IPS DF 19.7 (cell line): ENCODE results near the gene MT2A.

Experiments used
- DNase-seq: peaks from one replicate; pipeline ENCODE4 v3.0.0-alpha.2; 2013; ENCODE audit warnings: low read depth, low spot score

Gene MT2A

GRCh38 chr16:56637814-56638750 is 29.7 kb downstream of the MT2A start, which contains the start of gene MT1A:
MT1A (plus strand) TSS chr16:56638666; CDS start chr16:56638739, 73 bp downstream.
- DNase-seq = no peak

DNA sequence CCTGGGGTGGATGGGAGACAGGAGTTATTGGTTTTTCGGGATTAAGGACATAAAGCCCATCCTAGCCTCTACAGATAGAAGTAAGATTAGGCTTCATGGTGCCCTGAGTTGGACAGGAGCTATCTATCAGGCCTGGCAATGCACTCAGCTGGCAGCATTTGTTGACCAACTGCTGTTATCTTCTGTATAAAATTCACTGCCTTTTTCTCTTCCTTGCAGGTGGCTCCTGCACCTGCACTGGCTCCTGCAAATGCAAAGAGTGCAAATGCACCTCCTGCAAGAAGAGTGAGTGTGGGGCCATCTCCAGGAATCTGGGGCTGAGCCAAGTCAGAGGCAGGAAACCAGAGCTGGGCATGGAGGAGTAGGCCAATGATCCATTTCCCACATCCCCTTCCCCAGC is 30.7 kb downstream of the MT2A start:
- DNase-seq = no peak

GRCh38 chr16:56640076-56640475 is 31.7 kb downstream of the MT2A start:
- DNase-seq = no peak

DNA sequence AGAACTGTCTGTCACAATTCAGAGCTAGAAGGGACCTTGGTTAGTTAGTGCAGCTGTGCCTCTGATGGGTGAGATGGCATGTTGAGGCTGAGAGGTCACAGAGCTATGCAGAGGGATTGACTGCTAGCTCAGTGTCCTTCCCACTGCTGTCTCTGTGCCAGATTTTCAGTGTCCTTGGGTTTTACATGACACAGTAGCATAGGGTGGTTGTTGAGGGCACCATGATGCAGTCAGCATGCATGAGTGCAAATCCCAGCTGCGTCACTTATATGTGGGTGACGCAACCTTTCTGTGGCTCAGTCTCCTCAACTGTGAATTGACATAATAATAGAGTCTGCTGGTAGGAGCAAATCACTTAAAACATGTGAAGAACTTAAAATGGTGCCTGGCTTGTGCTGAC is 32.8 kb downstream of the MT2A start:
- no peak for DNase-seq

DNA sequence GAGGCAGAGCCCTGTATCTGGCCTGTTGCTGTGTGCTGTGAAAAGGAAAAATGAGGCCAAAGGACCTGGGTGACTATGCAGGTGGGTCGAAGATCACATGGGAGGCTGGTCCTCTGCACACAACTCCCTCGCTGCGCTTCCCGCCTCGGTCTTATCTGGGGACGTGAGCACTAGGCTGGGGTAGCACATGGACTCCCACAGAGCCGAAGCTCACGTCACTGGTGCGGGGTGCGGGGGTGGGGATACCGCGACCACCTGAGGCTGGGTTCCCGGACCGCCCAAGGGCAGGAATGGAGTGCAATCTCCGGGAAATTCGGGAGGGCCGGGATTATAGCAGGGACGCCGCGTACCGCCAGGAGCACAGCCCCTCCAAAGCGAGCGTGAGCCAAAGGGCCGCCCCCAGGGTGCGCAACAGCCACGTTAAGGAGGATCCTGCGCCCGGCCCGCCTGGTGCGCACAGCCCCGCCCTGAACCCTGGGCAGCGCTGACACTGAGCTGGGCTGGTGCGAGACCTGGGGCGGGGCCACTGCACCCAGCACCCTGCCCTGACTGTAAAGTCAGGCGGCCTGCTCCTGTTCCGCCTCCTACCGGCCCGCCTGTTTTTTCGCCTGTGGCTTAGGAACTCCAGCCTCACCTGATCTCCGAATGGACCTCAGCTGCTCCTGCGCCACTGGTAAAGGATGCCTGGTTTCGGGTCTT is 34.8 kb downstream of the MT2A start:
- DNase-seq = no peak

DNA sequence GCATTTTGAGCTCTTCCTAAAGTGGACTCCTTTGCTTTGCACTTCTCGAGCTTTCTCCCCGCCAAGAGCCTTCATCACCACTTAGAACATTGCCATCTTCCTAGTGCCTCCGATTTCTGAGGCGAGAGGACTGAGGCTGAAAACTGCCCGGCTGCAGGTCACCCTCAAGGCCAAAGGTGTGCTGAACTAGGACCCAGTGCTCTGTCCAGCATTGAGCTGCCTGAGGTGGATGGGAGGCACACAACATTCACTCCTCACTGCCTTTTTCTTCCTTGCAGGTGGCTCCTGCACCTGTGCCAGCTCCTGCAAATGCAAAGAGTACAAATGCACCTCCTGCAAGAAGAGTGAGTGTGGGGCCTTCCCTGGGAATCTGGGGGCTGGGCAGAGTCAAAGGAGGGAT is 35.4 kb downstream of the MT2A start:
- DNase-seq = no peak

- DNase-seq = no peak
Measured at GRCh38 chr16:56645311-56645710, 36.9 kb downstream of the MT2A start.

DNA sequence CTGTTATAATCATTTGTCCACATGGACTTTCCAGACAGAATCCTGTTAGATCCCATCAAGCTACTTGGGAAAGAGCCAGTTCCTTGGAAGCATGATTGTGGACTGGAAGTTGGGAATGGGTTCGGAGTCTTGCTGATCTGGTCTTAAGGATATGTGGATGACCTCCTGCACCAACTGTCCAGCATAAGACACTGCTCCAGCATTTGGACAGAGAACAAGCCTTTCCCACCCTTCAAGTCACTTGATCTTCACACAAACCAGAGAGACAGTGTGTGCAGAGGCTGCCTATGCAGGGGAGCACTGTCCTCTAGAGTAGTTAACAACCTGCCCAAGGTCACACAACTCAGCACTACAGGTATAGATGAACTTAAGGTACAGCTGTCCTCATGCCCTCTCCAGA is 37.5 kb downstream of the MT2A start:
- no peak for DNase-seq

GRCh38 chr16:56647641-56648431 is 39.5 kb downstream of the MT2A start:
- no peak for DNase-seq

GRCh38 chr16:56649271-56649670 is 40.9 kb downstream of the MT2A start:
- no peak for DNase-seq

DNA sequence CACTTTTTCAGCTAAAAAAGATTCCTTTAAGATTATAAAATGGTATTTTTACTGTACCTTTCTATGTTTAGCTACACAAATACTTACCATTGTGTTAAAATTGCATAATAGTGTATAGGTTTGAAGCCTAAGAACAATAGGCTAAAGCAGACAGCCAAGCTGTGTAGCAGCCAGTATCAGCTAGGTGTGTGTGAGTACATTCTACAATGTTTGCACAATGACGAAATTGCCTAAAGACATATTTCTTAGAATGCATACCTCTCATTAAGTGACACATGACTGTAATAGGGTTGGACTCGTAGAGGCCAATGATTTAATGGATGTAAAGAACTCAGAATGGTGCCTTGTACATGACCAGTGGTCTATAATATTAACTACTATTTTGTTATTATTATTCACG is 41.4 kb downstream of the MT2A start:
- DNase-seq = no peak

GRCh38 chr16:56651586-56651985 is 43.2 kb downstream of the MT2A start, which contains the start of gene MT1B:
MT1B (plus strand) TSS chr16:56651886; CDS start chr16:56651954, 68 bp downstream.
- no peak for DNase-seq

- DNase-seq = no peak
Measured at GRCh38 chr16:56652600-56652999, 44.2 kb downstream of the MT2A start.

DNA sequence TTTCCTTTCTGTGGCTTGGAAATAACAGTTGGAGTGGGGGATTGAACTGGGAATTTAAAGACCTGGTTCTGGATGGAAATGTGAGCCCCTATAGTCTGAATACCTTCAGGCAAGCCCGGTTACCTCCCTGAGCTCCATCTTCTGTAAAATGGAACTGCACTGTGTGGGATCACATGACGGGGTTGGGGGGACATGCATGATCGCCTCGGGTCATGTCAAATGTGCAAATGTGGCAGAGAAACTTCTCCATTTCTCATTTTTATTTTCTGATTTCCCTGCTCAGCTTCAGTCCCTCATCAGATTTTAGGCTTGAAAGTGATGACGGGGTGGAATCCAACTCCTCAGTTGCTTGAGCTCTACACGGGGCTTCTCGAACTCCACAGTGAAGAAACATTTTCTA is 44.8 kb downstream of the MT2A start:
- no peak for DNase-seq

DNA sequence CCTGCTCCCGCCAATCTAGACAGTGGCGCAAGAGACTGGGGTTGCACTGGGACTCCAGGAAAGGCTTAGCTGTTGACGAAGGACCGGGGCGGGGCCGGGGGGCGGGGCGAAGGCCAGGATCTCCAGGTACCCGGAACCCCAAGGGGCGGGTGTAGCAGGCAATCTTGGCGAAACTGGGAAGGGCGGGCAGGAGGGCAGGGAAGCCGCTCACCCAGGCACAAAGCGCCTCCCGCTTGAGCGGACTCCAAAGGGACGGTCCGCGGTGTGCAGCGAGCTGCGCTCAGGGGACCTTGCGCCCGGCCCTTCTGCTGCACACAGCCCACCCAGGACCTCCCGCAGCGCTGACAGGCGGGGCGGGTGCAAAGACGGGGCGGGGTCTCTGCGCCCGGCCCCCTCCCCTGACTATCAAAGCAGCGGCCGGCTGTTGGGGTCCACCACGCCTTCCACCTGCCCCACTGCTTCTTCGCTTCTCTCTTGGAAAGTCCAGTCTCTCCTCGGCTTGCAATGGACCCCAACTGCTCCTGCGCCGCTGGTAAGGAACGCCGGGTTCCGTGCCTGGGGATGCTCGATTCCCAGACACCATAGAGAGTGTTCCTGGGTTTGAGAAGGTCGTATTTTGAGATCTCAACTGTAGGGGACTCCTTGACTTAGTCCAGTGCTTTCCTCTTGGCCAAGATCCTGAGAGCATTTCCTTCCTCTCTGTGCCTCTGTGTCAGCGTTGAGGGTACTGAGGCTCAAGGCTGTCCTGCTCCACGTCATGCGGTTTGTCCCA is 49.4 kb downstream of the MT2A start, which contains the start of gene MT1F:
MT1F (plus strand) TSS at position 405 of the 772 bp plus-strand sequence; CDS start at position 505, 100 bp downstream.
- DNase-seq = no peak

DNA sequence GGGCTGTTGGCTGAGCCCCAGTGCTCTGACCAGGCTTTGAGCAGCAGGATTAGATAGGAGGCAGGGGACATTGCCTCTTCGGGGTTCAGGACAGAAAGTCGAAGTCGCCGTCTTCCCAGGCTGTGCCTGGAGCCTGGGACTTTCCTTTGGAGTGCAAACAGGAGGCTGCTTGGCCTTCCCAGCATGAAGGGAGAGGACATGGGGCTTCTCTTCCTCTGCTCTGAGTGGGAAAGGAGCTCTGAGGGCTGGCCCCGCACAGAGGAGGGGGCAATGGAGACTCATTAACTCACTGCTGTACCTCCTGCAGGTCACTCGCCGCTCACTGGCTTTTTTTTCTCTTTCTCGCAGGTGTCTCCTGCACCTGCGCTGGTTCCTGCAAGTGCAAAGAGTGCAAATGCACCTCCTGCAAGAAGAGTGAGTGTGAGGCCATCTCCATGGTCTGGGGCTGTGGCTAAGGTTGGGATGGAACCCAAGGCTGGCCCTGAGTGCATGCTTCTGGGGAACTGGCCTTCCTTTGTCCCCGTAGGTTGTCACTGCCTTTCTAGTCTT is 50.0 kb downstream of the MT2A start:
- DNase-seq = no peak
